Psoas muscle (tissue), 8 donors: ENCODE results near the gene ALG8. TPM values are rescaled to one million over a fixed set of nuclear protein-coding genes. Genes with fewer than 3 reads are reported as not detected.

ENCODE experiments used
- ATAC-seq, 4 donors: fragments of 200-7000 bp; cut with Tn5 transposase; one replicate each; pipeline ENCODE4 v1.9.1; 2020; ENCODE audit warnings: moderate library complexity in 3 of 4, mild to moderate bottlenecking in 2 of 4
- DNase-seq, 2 donors: peaks; one replicate each; pipeline ENCODE4 v3.0.0-alpha.2; 2020
- H3K27ac ChIP-seq: fragments of 200-600 bp; one replicate; pipeline ENCODE4 v1.8.0; 2022
- H3K27me3 ChIP-seq, 3 donors: fragments of 200-600 bp in 1 of 3; one replicate each; pipeline versions ENCODE4 v1.6.1 to v1.8.0; 2013 to 2022; ENCODE audit warnings: low read length in 2 of 3, mild to moderate bottlenecking in 2 of 3, moderate library complexity in 1 of 3; ENCODE audit not compliant: insufficient read depth in 3 of 3
- H3K36me3 ChIP-seq, 2 donors: fragments of 200-600 bp in 1 of 2; one replicate each; pipeline versions ENCODE4 v1.6.1 to v1.8.0; 2013 to 2022; ENCODE audit warnings: low read depth in 1 of 2, mild to moderate bottlenecking in 1 of 2, moderate library complexity in 1 of 2; ENCODE audit not compliant: insufficient read depth in 1 of 2
- H3K4me1 ChIP-seq: fragments of 200-600 bp; one replicate; pipeline ENCODE4 v1.8.0; 2022
- H3K4me3 ChIP-seq: fragments of 200-600 bp; one replicate; pipeline ENCODE4 v1.8.0; 2022; ENCODE audit warnings: mild to moderate bottlenecking
- H3K9me3 ChIP-seq: fragments of 200-600 bp; one replicate; pipeline ENCODE4 v1.8.0; 2022
- CTCF ChIP-seq: fragments of 200-600 bp; IDR thresholded peaks from one replicate; pipeline ENCODE4 v1.8.0; 2022; ENCODE audit warnings: antibody characterized with exemption
- WGBS, 3 donors: extraction: QIAGEN DNeasy Blood & Tissue Kit; methylation state at CpG; one replicate each; pipeline versions ENCODE4 v1.1.6 to v1.1.7; 2013; 5-methylcytosine and 5-hydroxymethylcytosine counted together
- intact Hi-C, 2 donors: fragments of 100-400 bp; cut with DNase I; formaldehyde crosslinking; loops; one replicate each; pipeline versions ENCODE4 v1.11.0 to v1.14.2; 2022
- polyA plus RNA-seq, 3 donors: library from polyadenylated mRNA; stranded (reverse); fragments of 200-250 nt; gene quantifications; one replicate each; pipeline ENCODE4 v1.2.3, GENCODE V29; 2013
- total RNA-seq, 4 donors: library from RNA; stranded (reverse); fragmentation: NEBNext Ultra II Directional in 2 of 4; extraction: Animal tissue kit (Norgen Biotek cat#: 25700) in 2 of 4; gene quantifications; one replicate each; pipeline versions ENCODE4 v1.2.1 to v1.2.4, GENCODE V29; 2021 to 2023
- donor health status: healthy with polysubstance abuse.
- donor health status: DM: no; HTN: no; CAD: no; lungs with moderate emphysema.
- donor health status: Bipolar disorder and iron deficiency.
- donor health status: healthy.
- donor health status: DM: yes; HTN: yes; CAD: no.
- donor health status: DM: no; HTN: no; CAD: no.
- donor health status: DM: no; HTN: no; CAD: no.
- donor health status: DM: yes; HTN: yes; CAD: no.

Gene ALG8
- total and polyA plus RNA-seq, 7 donors, result 9.1 to 15.7 (median 11.4) TPM

GRCh38 chr11:78063440-78064181 is 75.8 kb downstream of the ALG8 start, which contains the start of gene THRSP:
Gene THRSP (plus strand): TSS chr11:78063861. CDS start chr11:78063882, 21 bp downstream.
- peak; percentile 71 to 84 (median 80) for ATAC-seq
- no peak for TF ChIP-seq CTCF

GRCh38 chr11:78062671-78063070 is 76.8 kb downstream of the ALG8 start:
- Histone ChIP-seq H3K4me3 (no peak overlapping the region), H3K9me3 (no peaks in the 10 kb centered on the region), H3K27me3 (no peaks in the 10 kb centered on the region), H3K36me3 (peaks cover 0 to 6% of the 10 kb centered on the region in 2 donors), H3K27ac (peak overlapping the region; percentile 80), H3K4me1 (peaks cover 39% of the 10 kb centered on the region)
- no peak for ATAC-seq
- intact Hi-C loops, result loop anchor here in 1 of 2 donors (5.0 kb wide), 1 partner anchor 125 kb away; the partner anchor contains the start of genes KCTD21 and USP35
- WGBS, 3 donors, result 61 to 86% (median 81%) methylated on average over 2 of the region's 2 CpGs
- no peak for DNase-seq
- TF ChIP-seq CTCF, result no peak

More at GRCh38 chr11:78063440-78064181, 75.8 kb downstream of the ALG8 start, which contains the start of gene THRSP:
- Histone ChIP-seq H3K36me3 (peaks cover 0 to 15% of the 10 kb centered on the region in 2 donors), H3K4me3 (peak within 1 kb of the TSS; percentile 49), H3K27me3 (no peaks in the 10 kb centered on the region), H3K9me3 (no peaks in the 10 kb centered on the region), H3K4me1 (peaks cover 39% of the 10 kb centered on the region), H3K27ac (peak within 1 kb of the TSS; percentile 80)
- intact Hi-C loops, result loop anchor here in 1 of 2 donors (5.0 kb wide), 1 partner anchor 124 kb away; the partner anchor contains the start of genes KCTD21 and USP35
- DNase-seq, result peak in 1 of 2 donors; percentile 77
- WGBS, 3 donors, result 33 to 54% (median 41%) methylated on average over 14 of the region's 14 CpGs

DNA sequence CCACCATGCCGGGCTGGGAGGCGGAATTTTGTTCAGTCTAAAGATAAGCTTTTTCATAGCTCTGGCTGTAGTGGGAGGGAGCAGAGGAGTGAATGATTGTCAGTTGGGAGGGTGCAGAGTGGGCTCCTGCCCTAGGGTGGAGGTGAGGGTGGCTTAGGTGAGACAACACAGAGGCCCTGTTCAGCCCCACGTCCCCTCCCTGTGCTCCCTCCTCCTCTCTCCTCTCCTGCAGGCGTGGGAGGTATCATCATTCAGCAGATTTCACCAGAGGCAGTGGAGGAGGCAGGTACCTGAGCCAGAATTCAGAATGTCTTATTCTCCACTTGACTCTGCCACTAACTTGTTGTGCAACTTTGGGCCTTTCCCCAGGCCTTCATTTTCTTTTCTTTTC is 77.5 kb downstream of the ALG8 start:
- ATAC-seq (peak in 3 of 4 donors; percentile 8 to 17 (median 11)), DNase-seq (no peak)
- 29 to 58% (median 48%) methylated on average over 4 of the region's 4 CpGs for WGBS, 3 donors
- no peak for TF ChIP-seq CTCF
- intact Hi-C loops, result loop anchor here in 1 of 2 donors (5.0 kb wide), 1 partner anchor 125 kb away; the partner anchor contains the start of genes KCTD21 and USP35
- peaks cover 39% of the 10 kb centered on the region for H3K4me1 ChIP-seq
- no peaks in the 10 kb centered on the region for H3K36me3 ChIP-seq
- H3K27me3 ChIP-seq, result no peaks in the 10 kb centered on the region
- H3K4me3 ChIP-seq, result no peak overlapping the region
- H3K9me3 ChIP-seq, result no peaks in the 10 kb centered on the region
- H3K27ac ChIP-seq, result peak overlapping the region; percentile 80

GRCh38 chr11:78061088-78061920 is 78.1 kb downstream of the ALG8 start:
- peak; percentile 45 to 87 for DNase-seq
- H3K4me1 ChIP-seq, result peaks cover 39% of the 10 kb centered on the region
- 35 to 45% (median 39%) methylated on average over 4 of the region's 4 CpGs for WGBS, 3 donors
- TF ChIP-seq CTCF, result no peak
- H3K27me3 ChIP-seq, result no peaks in the 10 kb centered on the region
- H3K9me3 ChIP-seq, result no peaks in the 10 kb centered on the region
- H3K27ac ChIP-seq, result peak overlapping the region; percentile 80
- intact Hi-C loops, result loop anchor here in 1 of 2 donors (5.0 kb wide), 1 partner anchor 126 kb away; the partner anchor contains the start of genes KCTD21 and USP35
- ATAC-seq, result peak; percentile 87 to 89 (median 88)
- no peaks in the 10 kb centered on the region for H3K36me3 ChIP-seq
- no peak overlapping the region for H3K4me3 ChIP-seq
